PFSK-1 (cell line): ENCODE data around the gene MARK3.

Source experiments
- POLR2AphosphoS5 ChIP-seq: IDR thresholded peaks from 2 replicates; pipeline ENCODE4 v1.6.1; 2012; ENCODE audit warnings: low read depth, mild to moderate bottlenecking, control low read depth, low read length, moderate library complexity
- TAF1 ChIP-seq: IDR thresholded peaks from 2 replicates; pipeline ENCODE4 v1.6.1; 2012; ENCODE audit warnings: low read length, control low read depth, borderline replicate concordance; ENCODE audit not compliant: insufficient read depth

DNA sequence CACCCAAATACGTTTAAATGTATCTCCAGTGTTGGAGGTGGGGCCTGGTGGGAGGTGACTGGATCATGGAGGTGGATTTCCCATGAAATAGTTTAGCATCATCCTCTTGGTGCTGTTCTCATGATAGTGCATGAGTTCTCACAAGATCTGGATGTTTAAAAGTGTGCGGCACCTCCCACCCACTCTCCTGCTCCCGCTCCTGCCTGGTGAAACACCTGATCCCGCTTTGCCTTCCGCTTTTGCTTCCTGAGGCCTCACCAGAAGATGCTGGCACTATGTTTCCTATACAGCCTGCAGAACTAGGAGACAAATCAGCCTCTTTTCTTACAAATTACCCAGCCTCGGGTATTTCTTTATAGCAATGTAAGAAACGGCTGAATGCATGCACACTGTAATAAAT lies 31.1 kb upstream of the MARK3 start:
- TF ChIP-seq TAF1 (no peak), POLR2AphosphoS5 (no peak)
